ENCODE data around the gene TRIM45.

- no peak for TF ChIP-seq REPIN1 (tag by site-specific recombination; IDR thresholded peaks at IDR 0.05; ENCODE audit: low read depth)
- no peak for TF ChIP-seq REST (tag by site-specific recombination; IDR thresholded peaks at IDR 0.05)
- no peak for TF ChIP-seq ZFP37 (tag by site-specific recombination; IDR thresholded peaks at IDR 0.05)
These were observed 8.3 kb downstream of the TRIM45 start for GRCh38 chr1:117113199-117113598.
